ENCODE data around the gene CCDC183. TPM values are rescaled to one million over a fixed set of nuclear protein-coding genes. Genes with fewer than 3 reads are reported as not detected.
A peak's percentile ranks its signal among the peaks of the same experiment; 100 is the strongest.

CCDC183 gene
- total and polyA plus RNA-seq, 4 donors = 0.38 to 4.6 (median 2.2) TPM

GRCh38 chr9:136847088-136847825 lies 51.1 kb downstream of the CCDC183 start:
- Histone ChIP-seq H3K27me3 (ENCODE audit: control insufficient read depth in 3 of 3, insufficient read depth in 3 of 3, low read length in 2 of 3) (peaks cover 3 to 21% (median 8%) of the 10 kb centered on the region in 3 donors), H3K9me3 (ENCODE audit: control insufficient read depth in 4 of 4, insufficient read depth in 3 of 4, low read length in 3 of 4) (peaks cover 0 to 3% (median 0%) of the 10 kb centered on the region in 4 donors), H3K27ac (ENCODE audit: low read depth in 1 of 2, low read length in 1 of 2) (peak overlapping the region in 1 of 2 donors; percentile 75), H3K4me1 (ENCODE audit: control insufficient read depth in 5 of 5, insufficient read depth in 5 of 5, low read length in 5 of 5) (peaks cover 3 to 28% (median 9%) of the 10 kb centered on the region in 5 donors), H3K9ac (ENCODE audit: insufficient read depth in 1 of 2, low read length in 2 of 2) (no peak overlapping the region), H3K36me3 (ENCODE audit: control insufficient read depth in 4 of 4, insufficient read depth in 4 of 4, low read length in 4 of 4) (peaks cover 0 to 6% (median 2%) of the 10 kb centered on the region in 4 donors), H3K4me3 (peak overlapping the region; percentile 38)
- no peak for TF ChIP-seq CTCF (IDR thresholded peaks at IDR 0.05; ENCODE audit: control extremely low read depth, extremely low read depth)
- WGBS, 2 donors = 1 to 3% methylated on average over 48 to 75 of the region's 75 CpGs
- ATAC-seq (ENCODE audit: insufficient read depth, low FRiP score) = peak; percentile 7
- peak; percentile 52 to 71 (median 67) for DNase-seq

- Histone ChIP-seq H3K9ac (ENCODE audit: insufficient read depth in 1 of 2, low read length in 2 of 2) (no peak overlapping the region), H3K4me3 (peak overlapping the region; percentile 38), H3K36me3 (ENCODE audit: control insufficient read depth in 4 of 4, insufficient read depth in 4 of 4, low read length in 4 of 4) (peaks cover 0 to 6% (median 2%) of the 10 kb centered on the region in 4 donors), H3K4me1 (ENCODE audit: control insufficient read depth in 5 of 5, insufficient read depth in 5 of 5, low read length in 5 of 5) (peaks cover 3 to 24% (median 9%) of the 10 kb centered on the region in 5 donors), H3K9me3 (ENCODE audit: control insufficient read depth in 4 of 4, insufficient read depth in 3 of 4, low read length in 3 of 4) (peaks cover 0 to 3% (median 0%) of the 10 kb centered on the region in 4 donors), H3K27ac (ENCODE audit: low read depth in 1 of 2, low read length in 1 of 2) (peak overlapping the region; percentile 71 to 75), H3K27me3 (ENCODE audit: control insufficient read depth in 3 of 3, insufficient read depth in 3 of 3, low read length in 2 of 3) (peaks cover 3 to 21% (median 8%) of the 10 kb centered on the region in 3 donors)
- WGBS, 2 donors = 1% methylated on average over 47 to 48 of the region's 48 CpGs
- ATAC-seq (ENCODE audit: insufficient read depth, low FRiP score) (peak; percentile 63), DNase-seq (peak; percentile 60 to 73 (median 69))
- TF ChIP-seq CTCF (IDR thresholded peaks at IDR 0.05; ENCODE audit: control extremely low read depth, extremely low read depth) = no peak
These were observed 51.8 kb downstream of the CCDC183 start for GRCh38 chr9:136847826-136848392.

GRCh38 chr9:136848393-136849037 lies 52.4 kb downstream of the CCDC183 start:
- TF ChIP-seq CTCF (IDR thresholded peaks at IDR 0.05; ENCODE audit: control extremely low read depth, extremely low read depth) = no peak
- DNase-seq = no peak

More at GRCh38 chr9:136848393-136849037, 52.4 kb downstream of the CCDC183 start:
- Histone ChIP-seq H3K4me1 (ENCODE audit: control insufficient read depth in 5 of 5, insufficient read depth in 5 of 5, low read length in 5 of 5) (peaks cover 3 to 23% (median 9%) of the 10 kb centered on the region in 5 donors), H3K9me3 (ENCODE audit: control insufficient read depth in 4 of 4, insufficient read depth in 3 of 4, low read length in 3 of 4) (peaks cover 0 to 3% (median 0%) of the 10 kb centered on the region in 4 donors), H3K36me3 (ENCODE audit: control insufficient read depth in 4 of 4, insufficient read depth in 4 of 4, low read length in 4 of 4) (peaks cover 0 to 6% (median 2%) of the 10 kb centered on the region in 4 donors), H3K27ac (ENCODE audit: low read depth in 1 of 2, low read length in 1 of 2) (peak overlapping the region; percentile 78 to 88), H3K4me3 (peak overlapping the region; percentile 38), H3K27me3 (ENCODE audit: control insufficient read depth in 3 of 3, insufficient read depth in 3 of 3, low read length in 2 of 3) (peaks cover under 1 to 16% (median 8%) of the 10 kb centered on the region in 3 donors), H3K9ac (ENCODE audit: insufficient read depth in 1 of 2, low read length in 2 of 2) (no peak overlapping the region)
- WGBS, 2 donors = 1% methylated on average over 43 to 53 of the region's 53 CpGs
- ATAC-seq (ENCODE audit: insufficient read depth, low FRiP score) = peak; percentile 1

Measured in lung (tissue), 12 donors.